Liver (tissue), 9 donors: Measurements from ENCODE around the gene SETBP1. TPM values are rescaled to one million over a fixed set of nuclear protein-coding genes. Genes with fewer than 3 reads are reported as not detected.

Source experiments
- DNase-seq: peaks from one replicate; pipeline ENCODE4 v3.0.0-alpha.2; 2017; ENCODE audit warnings: low spot score
- H3K27ac ChIP-seq, 2 donors: one replicate each; pipeline ENCODE4 v1.7.0; 2013; ENCODE audit warnings: inconsistent platforms in 2 of 2, low read length in 2 of 2, control low read depth in 1 of 2, low read depth in 1 of 2, mild to moderate bottlenecking in 1 of 2
- H3K27me3 ChIP-seq, 4 donors: one replicate each; pipeline versions ENCODE4 v1.6.1 to v1.7.0; 2013; ENCODE audit warnings: low read length in 3 of 4, inconsistent platforms in 1 of 4, mild to moderate bottlenecking in 1 of 4, moderate library complexity in 1 of 4; ENCODE audit not compliant: control insufficient read depth in 4 of 4, insufficient read depth in 4 of 4
- H3K36me3 ChIP-seq, 4 donors: one replicate each; pipeline versions ENCODE4 v1.6.1 to v1.7.0; 2013; ENCODE audit warnings: low read length in 3 of 4, mild to moderate bottlenecking in 3 of 4, low read depth in 1 of 4, moderate library complexity in 1 of 4; ENCODE audit not compliant: control insufficient read depth in 4 of 4, insufficient read depth in 3 of 4
- H3K4me1 ChIP-seq, 4 donors: one replicate each; pipeline versions ENCODE4 v1.6.1 to v1.7.0; 2013; ENCODE audit warnings: low read length in 3 of 4, mild to moderate bottlenecking in 3 of 4, moderate library complexity in 1 of 4; ENCODE audit not compliant: control insufficient read depth in 4 of 4, insufficient read depth in 4 of 4
- H3K4me3 ChIP-seq, 3 donors: one replicate each; pipeline versions ENCODE4 v1.6.1 to v1.7.0; 2013; ENCODE audit warnings: low read length in 3 of 3, control low read depth in 1 of 3, low read depth in 1 of 3, mild to moderate bottlenecking in 1 of 3
- H3K9ac ChIP-seq, 2 donors: one replicate each; pipeline ENCODE4 v1.7.0; 2013; ENCODE audit warnings: low read length in 2 of 2, mild to moderate bottlenecking in 2 of 2, moderate library complexity in 2 of 2, control low read depth in 1 of 2, low read depth in 1 of 2
- H3K9me3 ChIP-seq, 4 donors: one replicate each; pipeline versions ENCODE4 v1.6.1 to v1.7.0; 2013; ENCODE audit warnings: low read length in 3 of 4; ENCODE audit not compliant: control insufficient read depth in 4 of 4
- CTCF ChIP-seq: fragments of 150-350 bp; IDR thresholded peaks from 2 replicates; pipeline ENCODE4 v1.5.1; 2017; ENCODE audit warnings: improper control_type of control experiment, low read depth, low read length; ENCODE audit not compliant: missing input control
- EGR1 ChIP-seq, 2 donors: IDR thresholded peaks; 2 replicates each; pipeline ENCODE4 v1.6.1; 2016 to 2018; ENCODE audit warnings: antibody characterized with exemption in 2 of 2, low read depth in 2 of 2
- FOXA1 ChIP-seq: IDR thresholded peaks from 2 replicates; pipeline ENCODE4 v1.6.1; 2016; ENCODE audit warnings: antibody characterized with exemption
- FOXA2 ChIP-seq: IDR thresholded peaks from 2 replicates; pipeline ENCODE4 v1.6.1; 2016; ENCODE audit warnings: antibody characterized with exemption
- GABPA ChIP-seq, 2 donors: IDR thresholded peaks in 1 of 2; conservative IDR thresholded peaks in 1 of 2; 2 replicates each; pipeline ENCODE4 v1.6.1; 2016; ENCODE audit warnings: antibody characterized with exemption in 2 of 2, mild to moderate bottlenecking in 1 of 2, moderate library complexity in 1 of 2
- HNF4A ChIP-seq, 2 donors: conservative IDR thresholded peaks; 2 replicates each; pipeline ENCODE4 v1.6.1; 2016; ENCODE audit warnings: antibody characterized with exemption in 2 of 2, mild to moderate bottlenecking in 2 of 2
- HNF4G ChIP-seq: IDR thresholded peaks from 2 replicates; pipeline ENCODE4 v1.6.1; 2016; ENCODE audit warnings: antibody characterized with exemption
- JUND ChIP-seq, 2 donors: IDR thresholded peaks; 2 replicates each; pipeline ENCODE4 v1.6.1; 2016; ENCODE audit warnings: antibody characterized with exemption in 2 of 2
- NR2F2 ChIP-seq: IDR thresholded peaks from 2 replicates; pipeline ENCODE4 v1.6.1; 2016; ENCODE audit warnings: antibody characterized with exemption
- RAD21 ChIP-seq, 2 donors: IDR thresholded peaks; 2 replicates each; pipeline ENCODE4 v1.6.1; 2016; ENCODE audit warnings: antibody characterized with exemption in 2 of 2, mild to moderate bottlenecking in 2 of 2
- RXRA ChIP-seq, 2 donors: IDR thresholded peaks; 2 replicates each; pipeline ENCODE4 v1.6.1; 2017 to 2018; ENCODE audit warnings: antibody characterized with exemption in 2 of 2, mild to moderate bottlenecking in 1 of 2
- SP1 ChIP-seq: IDR thresholded peaks from 2 replicates; pipeline ENCODE4 v1.6.1; 2018; ENCODE audit warnings: antibody characterized with exemption, mild to moderate bottlenecking
- TAF1 ChIP-seq: conservative IDR thresholded peaks from 2 replicates; pipeline ENCODE4 v1.6.1; 2016; ENCODE audit warnings: antibody characterized with exemption, mild to moderate bottlenecking
- YY1 ChIP-seq: IDR thresholded peaks from 2 replicates; pipeline ENCODE4 v1.6.1; 2016; ENCODE audit warnings: antibody characterized with exemption, mild to moderate bottlenecking
- WGBS: extraction: QIAGEN DNeasy Blood & Tissue Kit; methylation state at CpG from one replicate; pipeline ENCODE4 v1.1.7; 2013; 5-methylcytosine and 5-hydroxymethylcytosine counted together
- polyA plus RNA-seq, 2 donors: library from polyadenylated mRNA; stranded (reverse) in 1 of 2; unstranded in 1 of 2; fragments of 200-250 nt in 1 of 2; fragments of >200 nt in 1 of 2; fragmentation: Nextera tagmentation in 1 of 2; extraction: Ambion mirVana in 1 of 2; gene quantifications; one replicate each; pipeline versions ENCODE4 v1.2.1 to v1.2.3, GENCODE V29; 2013 to 2015
- total RNA-seq, 2 donors: library from RNA; depleted of rRNA; stranded (reverse); fragments of >200 nt; gene quantifications; one replicate each; pipeline ENCODE4 v1.2.3, GENCODE V29; 2014
- TF ChIP-seq, protein P1 (sequence below): IDR thresholded peaks from 2 replicates; pipeline ENCODE4 v1.6.1; 2016; ENCODE audit warnings: antibody characterized with exemption
- TF ChIP-seq, protein P2 (sequence below): IDR thresholded peaks from 2 replicates; pipeline ENCODE4 v1.6.1; 2016; ENCODE audit warnings: antibody characterized with exemption
- TF ChIP-seq, protein P3 (sequence below): IDR thresholded peaks from 2 replicates; pipeline ENCODE4 v1.6.1; 2016; ENCODE audit warnings: antibody characterized with exemption
- TF ChIP-seq, protein P4 (sequence below): IDR thresholded peaks from 2 replicates; pipeline ENCODE4 v1.6.1; 2016; ENCODE audit warnings: antibody characterized with exemption, mild to moderate bottlenecking
- donor health status: healthy.
- donor health status: healthy.
- donor health status: healthy.
- donor health status: healthy.
- donor health status: healthy.

Gene SETBP1
- total and polyA plus RNA-seq, 4 donors: 2.5 to 15.8 (median 4.7) TPM

DNA sequence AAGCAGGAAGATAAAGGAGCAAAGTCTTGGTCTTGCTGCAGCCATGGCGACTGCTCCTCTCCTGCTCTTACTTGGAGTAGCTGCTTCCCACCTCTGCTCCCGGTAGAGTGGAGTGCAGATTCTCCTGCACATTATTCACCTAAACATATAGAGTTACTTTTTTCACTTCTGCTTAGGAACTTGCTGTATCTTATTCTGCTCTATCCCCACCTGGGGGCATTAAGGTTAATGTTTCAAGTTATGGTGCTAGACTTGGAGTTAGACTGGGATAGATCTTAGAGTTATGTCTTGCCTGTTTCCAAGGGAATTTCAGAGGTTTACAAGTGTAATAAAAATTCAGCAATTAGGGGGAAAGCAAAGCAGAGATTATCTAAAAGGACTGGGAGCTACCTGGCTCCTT lies 144.2 kb downstream of the SETBP1 start:
- no peak for DNase-seq
- H3K4me1 ChIP-seq: peaks cover 4 to 29% (median 6%) of the 10 kb centered on the region in 4 donors
- TF ChIP-seq, protein P1, sequence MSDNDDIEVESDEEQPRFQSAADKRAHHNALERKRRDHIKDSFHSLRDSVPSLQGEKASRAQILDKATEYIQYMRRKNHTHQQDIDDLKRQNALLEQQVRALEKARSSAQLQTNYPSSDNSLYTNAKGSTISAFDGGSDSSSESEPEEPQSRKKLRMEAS: no peak
- TF ChIP-seq TAF1: no peak
- TF ChIP-seq, protein P2, sequence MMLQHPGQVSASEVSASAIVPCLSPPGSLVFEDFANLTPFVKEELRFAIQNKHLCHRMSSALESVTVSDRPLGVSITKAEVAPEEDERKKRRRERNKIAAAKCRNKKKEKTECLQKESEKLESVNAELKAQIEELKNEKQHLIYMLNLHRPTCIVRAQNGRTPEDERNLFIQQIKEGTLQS: no peak
- no peak for TF ChIP-seq HNF4A (conservative IDR thresholded peaks at IDR 0.05)
- no peak for TF ChIP-seq CTCF
- TF ChIP-seq EGR1 (IDR thresholded peaks at IDR 0.05; ENCODE audit: low read depth in 2 of 2): no peak
- TF ChIP-seq FOXA1: no peak
- TF ChIP-seq, protein P3, sequence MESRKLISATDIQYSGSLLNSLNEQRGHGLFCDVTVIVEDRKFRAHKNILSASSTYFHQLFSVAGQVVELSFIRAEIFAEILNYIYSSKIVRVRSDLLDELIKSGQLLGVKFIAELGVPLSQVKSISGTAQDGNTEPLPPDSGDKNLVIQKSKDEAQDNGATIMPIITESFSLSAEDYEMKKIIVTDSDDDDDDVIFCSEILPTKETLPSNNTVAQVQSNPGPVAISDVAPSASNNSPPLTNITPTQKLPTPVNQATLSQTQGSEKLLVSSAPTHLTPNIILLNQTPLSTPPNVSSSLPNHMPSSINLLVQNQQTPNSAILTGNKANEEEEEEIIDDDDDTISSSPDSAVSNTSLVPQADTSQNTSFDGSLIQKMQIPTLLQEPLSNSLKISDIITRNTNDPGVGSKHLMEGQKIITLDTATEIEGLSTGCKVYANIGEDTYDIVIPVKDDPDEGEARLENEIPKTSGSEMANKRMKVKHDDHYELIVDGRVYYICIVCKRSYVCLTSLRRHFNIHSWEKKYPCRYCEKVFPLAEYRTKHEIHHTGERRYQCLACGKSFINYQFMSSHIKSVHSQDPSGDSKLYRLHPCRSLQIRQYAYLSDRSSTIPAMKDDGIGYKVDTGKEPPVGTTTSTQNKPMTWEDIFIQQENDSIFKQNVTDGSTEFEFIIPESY: no peak
- no peak for TF ChIP-seq FOXA2
- no peak for TF ChIP-seq HNF4G
- no peak for TF ChIP-seq JUND (IDR thresholded peaks at IDR 0.05)
- no peak for TF ChIP-seq SP1
- TF ChIP-seq RAD21 (IDR thresholded peaks at IDR 0.05): no peak
- TF ChIP-seq, protein P4, sequence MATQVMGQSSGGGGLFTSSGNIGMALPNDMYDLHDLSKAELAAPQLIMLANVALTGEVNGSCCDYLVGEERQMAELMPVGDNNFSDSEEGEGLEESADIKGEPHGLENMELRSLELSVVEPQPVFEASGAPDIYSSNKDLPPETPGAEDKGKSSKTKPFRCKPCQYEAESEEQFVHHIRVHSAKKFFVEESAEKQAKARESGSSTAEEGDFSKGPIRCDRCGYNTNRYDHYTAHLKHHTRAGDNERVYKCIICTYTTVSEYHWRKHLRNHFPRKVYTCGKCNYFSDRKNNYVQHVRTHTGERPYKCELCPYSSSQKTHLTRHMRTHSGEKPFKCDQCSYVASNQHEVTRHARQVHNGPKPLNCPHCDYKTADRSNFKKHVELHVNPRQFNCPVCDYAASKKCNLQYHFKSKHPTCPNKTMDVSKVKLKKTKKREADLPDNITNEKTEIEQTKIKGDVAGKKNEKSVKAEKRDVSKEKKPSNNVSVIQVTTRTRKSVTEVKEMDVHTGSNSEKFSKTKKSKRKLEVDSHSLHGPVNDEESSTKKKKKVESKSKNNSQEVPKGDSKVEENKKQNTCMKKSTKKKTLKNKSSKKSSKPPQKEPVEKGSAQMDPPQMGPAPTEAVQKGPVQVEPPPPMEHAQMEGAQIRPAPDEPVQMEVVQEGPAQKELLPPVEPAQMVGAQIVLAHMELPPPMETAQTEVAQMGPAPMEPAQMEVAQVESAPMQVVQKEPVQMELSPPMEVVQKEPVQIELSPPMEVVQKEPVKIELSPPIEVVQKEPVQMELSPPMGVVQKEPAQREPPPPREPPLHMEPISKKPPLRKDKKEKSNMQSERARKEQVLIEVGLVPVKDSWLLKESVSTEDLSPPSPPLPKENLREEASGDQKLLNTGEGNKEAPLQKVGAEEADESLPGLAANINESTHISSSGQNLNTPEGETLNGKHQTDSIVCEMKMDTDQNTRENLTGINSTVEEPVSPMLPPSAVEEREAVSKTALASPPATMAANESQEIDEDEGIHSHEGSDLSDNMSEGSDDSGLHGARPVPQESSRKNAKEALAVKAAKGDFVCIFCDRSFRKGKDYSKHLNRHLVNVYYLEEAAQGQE: no peak
- TF ChIP-seq YY1: no peak
- no peak for TF ChIP-seq RXRA (IDR thresholded peaks at IDR 0.05)
- TF ChIP-seq NR2F2: no peak
- TF ChIP-seq GABPA (IDR thresholded peaks at IDR 0.05 in 1 of 2, conservative IDR thresholded peaks at IDR 0.05 in 1 of 2): no peak
- no peak overlapping the region for H3K4me3 ChIP-seq
- no peak overlapping the region for H3K9ac ChIP-seq
- no peak overlapping the region for H3K27ac ChIP-seq
- no peaks in the 10 kb centered on the region for H3K36me3 ChIP-seq
- no peaks in the 10 kb centered on the region for H3K27me3 ChIP-seq
- WGBS: 90% methylated on average over 2 of the region's 2 CpGs
- no peaks in the 10 kb centered on the region for H3K9me3 ChIP-seq
